Stimulated activated CD4-positive, alpha-beta T cell treated with anti-CD3 and anti-CD28 coated beads, Interleukin-2, amount 100 ng/mL, for 4 hours (primary cell): ENCODE data around the gene THOC7.
A peak's percentile ranks its signal among the peaks of the same experiment; 100 is the strongest.

Experiments used
- DNase-seq: peaks from one replicate; pipeline ENCODE4 v3.0.0-alpha.2; 2020; ENCODE audit warnings: low read depth

Gene THOC7

GRCh38 chr3:63845215-63845614 lies 18.4 kb downstream of the THOC7 start:
- DNase-seq: no peak

GRCh38 chr3:63842127-63842526 lies 21.5 kb downstream of the THOC7 start:
- no peak for DNase-seq

- DNase-seq: no peak
Measured at GRCh38 chr3:63841704-63842103, 21.9 kb downstream of the THOC7 start.

GRCh38 chr3:63832395-63832794 lies 31.2 kb downstream of the THOC7 start:
- DNase-seq: no peak

- DNase-seq: no peak
Measured at GRCh38 chr3:63830526-63830925, 33.1 kb downstream of the THOC7 start.

- no peak for DNase-seq
Measured at GRCh38 chr3:63824309-63824708, 39.3 kb downstream of the THOC7 start.

GRCh38 chr3:63819151-63819398 lies 44.5 kb downstream of the THOC7 start, which contains the start of gene C3orf49:
Gene C3orf49, plus strand, starts transcription at chr3:63819299. Its CDS starts 173 bp downstream, at chr3:63819472.
- DNase-seq: no peak

GRCh38 chr3:63818282-63819150 lies 45.1 kb downstream of the THOC7 start:
- peak; percentile 37 for DNase-seq

GRCh38 chr3:63817225-63817624 lies 46.4 kb downstream of the THOC7 start:
- DNase-seq: no peak

GRCh38 chr3:63814237-63814636 lies 49.4 kb downstream of the THOC7 start:
- DNase-seq: no peak

GRCh38 chr3:63809607-63810006 lies 54.0 kb downstream of the THOC7 start:
- DNase-seq: no peak

GRCh38 chr3:63808633-63809032 lies 55.0 kb downstream of the THOC7 start:
- DNase-seq: no peak

GRCh38 chr3:63807961-63808565 lies 55.5 kb downstream of the THOC7 start:
- no peak for DNase-seq

- DNase-seq: no peak
Measured at GRCh38 chr3:63803911-63804310, 59.7 kb downstream of the THOC7 start.

- DNase-seq: no peak
Measured at GRCh38 chr3:63800097-63800496, 63.5 kb downstream of the THOC7 start.

GRCh38 chr3:63798949-63799348 lies 64.7 kb downstream of the THOC7 start:
- DNase-seq: no peak

- DNase-seq: no peak
Measured at GRCh38 chr3:63798544-63798943, 65.1 kb downstream of the THOC7 start.

GRCh38 chr3:63795438-63795837 lies 68.2 kb downstream of the THOC7 start:
- DNase-seq: no peak

GRCh38 chr3:63791974-63792373 lies 71.6 kb downstream of the THOC7 start:
- no peak for DNase-seq
